Measurements from ENCODE around the gene PPP4R4. TPM values are rescaled to one million over a fixed set of nuclear protein-coding genes. Genes with fewer than 3 reads are reported as not detected.

The PPP4R4 gene
- total and polyA plus RNA-seq, 11 donors = 0.06 to 1.0 (median 0.40) TPM; not detected in 6

DNA sequence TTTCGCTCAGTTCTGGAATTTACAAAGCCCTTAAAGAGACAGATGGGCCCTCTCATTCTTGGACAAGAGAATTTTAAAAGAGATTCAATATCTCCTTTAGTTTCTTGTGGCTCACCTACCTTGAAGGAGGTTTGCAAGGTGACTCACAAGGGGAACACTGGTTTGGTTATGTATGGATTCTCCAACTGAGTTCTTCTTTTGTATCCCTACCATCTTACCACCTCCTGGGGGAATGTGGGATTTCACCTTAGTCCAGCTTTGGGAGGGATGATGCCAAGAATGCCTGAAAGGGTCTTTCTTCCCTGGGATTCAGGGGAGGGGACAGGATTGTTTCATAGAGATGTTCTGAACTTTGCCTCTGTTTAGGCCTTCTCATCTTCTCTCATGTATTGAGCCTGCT, 3.7 kb downstream of the PPP4R4 start:
- Histone ChIP-seq H3K4me1 (peaks cover 0 to 23% (median 14%) of the 10 kb centered on the region in 12 donors), H3K36me3 (no peaks in the 10 kb centered on the region), H3K27me3 (peaks cover 0 to 61% (median 14%) of the 10 kb centered on the region in 9 donors), H3K27ac (no peak overlapping the region), H3K4me3 (no peak overlapping the region), H3K9me3 (no peaks in the 10 kb centered on the region)
- DNase-seq = no peak
- TF ChIP-seq, protein P1, sequence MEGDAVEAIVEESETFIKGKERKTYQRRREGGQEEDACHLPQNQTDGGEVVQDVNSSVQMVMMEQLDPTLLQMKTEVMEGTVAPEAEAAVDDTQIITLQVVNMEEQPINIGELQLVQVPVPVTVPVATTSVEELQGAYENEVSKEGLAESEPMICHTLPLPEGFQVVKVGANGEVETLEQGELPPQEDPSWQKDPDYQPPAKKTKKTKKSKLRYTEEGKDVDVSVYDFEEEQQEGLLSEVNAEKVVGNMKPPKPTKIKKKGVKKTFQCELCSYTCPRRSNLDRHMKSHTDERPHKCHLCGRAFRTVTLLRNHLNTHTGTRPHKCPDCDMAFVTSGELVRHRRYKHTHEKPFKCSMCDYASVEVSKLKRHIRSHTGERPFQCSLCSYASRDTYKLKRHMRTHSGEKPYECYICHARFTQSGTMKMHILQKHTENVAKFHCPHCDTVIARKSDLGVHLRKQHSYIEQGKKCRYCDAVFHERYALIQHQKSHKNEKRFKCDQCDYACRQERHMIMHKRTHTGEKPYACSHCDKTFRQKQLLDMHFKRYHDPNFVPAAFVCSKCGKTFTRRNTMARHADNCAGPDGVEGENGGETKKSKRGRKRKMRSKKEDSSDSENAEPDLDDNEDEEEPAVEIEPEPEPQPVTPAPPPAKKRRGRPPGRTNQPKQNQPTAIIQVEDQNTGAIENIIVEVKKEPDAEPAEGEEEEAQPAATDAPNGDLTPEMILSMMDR (IDR thresholded peaks at IDR 0.05) = no peak
- no peak for TF ChIP-seq POLR2A (IDR thresholded peaks at IDR 0.05)
- intact Hi-C loops (cut with DNase I) = loop anchor here in 6 of 10 donors (5.0 kb wide), 3 partner anchors 41 to 141 kb away; no protein-coding TSS in a partner anchor
- no peak for ATAC-seq
- 90 to 100% (median 93%) methylated on average over 1 of the region's 1 CpG for WGBS, 4 donors

DNA sequence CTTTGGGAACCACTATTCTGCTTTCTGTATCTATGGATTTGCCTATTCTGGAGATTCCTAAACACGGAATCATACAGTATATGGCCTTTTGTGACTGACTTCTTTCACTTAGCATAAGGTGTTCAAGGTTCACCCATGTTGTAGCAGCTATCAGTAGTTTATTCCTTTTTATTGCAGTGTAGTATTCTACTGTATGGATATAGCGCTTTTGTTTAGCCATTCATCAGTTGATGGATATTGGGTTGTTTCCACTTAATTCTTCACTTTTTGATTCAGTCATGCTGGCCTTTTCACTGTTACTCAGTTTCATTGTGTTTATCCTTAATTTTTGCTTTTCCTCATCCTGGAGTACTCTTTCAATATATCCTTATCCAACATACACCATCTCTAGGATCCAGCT, 5.1 kb downstream of the PPP4R4 start:
- no peak overlapping the region for H3K4me3 ChIP-seq
- H3K9me3 ChIP-seq = no peaks in the 10 kb centered on the region
- H3K4me1 ChIP-seq = peaks cover 0 to 16% (median 10%) of the 10 kb centered on the region in 12 donors
- DNase-seq = no peak
- no peak for ATAC-seq
- no peaks in the 10 kb centered on the region for H3K36me3 ChIP-seq
- peaks cover 0 to 61% (median 14%) of the 10 kb centered on the region in 9 donors for H3K27me3 ChIP-seq
- intact Hi-C loops (cut with DNase I) = loop anchor here in 6 of 10 donors (5.0 kb wide), 3 partner anchors 42 to 142 kb away; no protein-coding TSS in a partner anchor
- no peak for TF ChIP-seq POLR2A (IDR thresholded peaks at IDR 0.05)
- TF ChIP-seq, protein P1 (IDR thresholded peaks at IDR 0.05) = no peak
- H3K27ac ChIP-seq = no peak overlapping the region
- 89 to 95% (median 94%) methylated on average over 2 of the region's 2 CpGs for WGBS, 4 donors

DNA sequence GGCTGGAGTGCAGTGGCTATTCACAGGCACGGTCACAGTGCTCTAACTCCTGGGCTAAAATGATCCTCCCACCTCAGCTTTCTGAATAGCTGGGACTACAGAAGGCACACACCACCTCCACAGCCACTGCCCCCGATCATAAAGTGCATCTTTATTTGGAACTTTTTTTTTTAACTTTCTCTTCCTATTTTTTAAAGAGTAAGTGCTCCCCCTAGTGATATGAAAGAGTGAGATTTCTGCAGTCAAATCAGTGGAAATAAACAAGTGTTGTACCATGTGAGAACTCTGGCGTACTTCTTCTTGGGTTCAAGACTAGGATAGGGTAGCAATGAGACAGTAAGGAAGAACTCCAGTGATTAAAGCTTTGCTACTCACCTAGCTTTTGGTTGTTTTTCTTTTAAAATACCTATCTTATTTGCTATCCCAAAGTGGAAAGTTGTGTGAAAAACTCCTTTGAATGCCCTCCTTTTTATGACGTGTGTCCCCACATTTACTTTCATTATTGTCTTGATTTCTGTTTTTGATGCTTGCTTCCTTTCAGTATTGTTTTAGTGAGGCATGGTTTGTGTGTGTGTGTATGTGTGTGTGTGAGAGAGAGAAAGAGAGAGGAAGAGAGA, 6.6 kb downstream of the PPP4R4 start:
- H3K4me3 ChIP-seq = peak overlapping the region in 1 of 12 donors; percentile 18
- TF ChIP-seq POLR2A (IDR thresholded peaks at IDR 0.05) = no peak
- TF ChIP-seq, protein P1 (IDR thresholded peaks at IDR 0.05) = peak; percentile 17 to 67 (median 59)
- ATAC-seq = peak; percentile 20 to 59 (median 46)
- no peak overlapping the region for H3K27ac ChIP-seq
- peaks cover 0 to 3% (median 0%) of the 10 kb centered on the region in 12 donors for H3K4me1 ChIP-seq
- H3K27me3 ChIP-seq = peaks cover 0 to 55% (median 10%) of the 10 kb centered on the region in 9 donors
- no peak for DNase-seq
- no peaks in the 10 kb centered on the region for H3K36me3 ChIP-seq
- H3K9me3 ChIP-seq = no peaks in the 10 kb centered on the region
- WGBS, 4 donors = 8 to 14% (median 10%) methylated on average over 4 of the region's 4 CpGs
- intact Hi-C loops (cut with DNase I) = loop anchor here in 4 of 10 donors (2.0 to 5.0 kb wide), 2 partner anchors 43 to 144 kb away; no protein-coding TSS in a partner anchor

DNA sequence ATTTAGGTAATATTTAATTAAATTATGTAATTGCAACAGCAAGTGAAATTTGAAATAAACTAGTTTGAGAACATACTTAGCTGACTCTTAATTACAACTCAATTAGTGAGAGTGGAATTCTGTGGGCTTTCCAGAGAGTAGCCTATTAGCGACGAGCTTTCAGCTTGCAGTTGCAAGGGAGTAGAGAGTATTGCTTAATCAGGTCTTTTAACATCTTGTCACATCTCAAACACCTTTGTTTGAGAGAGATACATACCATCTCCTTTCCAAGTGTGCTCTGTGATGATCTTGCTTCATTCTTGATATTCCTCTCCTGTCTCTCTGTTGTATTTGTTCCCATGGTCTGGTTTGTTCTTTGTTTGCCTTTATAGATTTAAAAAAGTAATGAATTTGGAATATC, 7.7 kb downstream of the PPP4R4 start:
- DNase-seq (no peak), ATAC-seq (no peak)
- no peak overlapping the region for H3K27ac ChIP-seq
- WGBS, 4 donors = 72 to 81% (median 75%) methylated on average over 2 of the region's 2 CpGs
- H3K4me1 ChIP-seq = peaks cover 0 to 3% (median 0%) of the 10 kb centered on the region in 12 donors
- H3K4me3 ChIP-seq = no peak overlapping the region
- H3K36me3 ChIP-seq = no peaks in the 10 kb centered on the region
- no peaks in the 10 kb centered on the region for H3K9me3 ChIP-seq
- intact Hi-C loops (cut with DNase I) = loop anchor here in 4 of 10 donors (2.0 to 5.0 kb wide), 2 partner anchors 45 to 145 kb away; no protein-coding TSS in a partner anchor
- TF ChIP-seq, protein P1 (IDR thresholded peaks at IDR 0.05) = no peak
- no peak for TF ChIP-seq POLR2A (IDR thresholded peaks at IDR 0.05)
- H3K27me3 ChIP-seq = peaks cover 0 to 51% (median 7%) of the 10 kb centered on the region in 9 donors
